Measurements from ENCODE around the gene MIPOL1. TPM values are rescaled to one million over a fixed set of nuclear protein-coding genes. Genes with fewer than 3 reads are reported as not detected.
A peak's percentile ranks its signal among the peaks of the same experiment; 100 is the strongest.

MIPOL1 gene
- total and polyA plus RNA-seq, 2 of the 13 experiments (the other 11 are each of a cell fraction or from before 2014, with no cell fraction given), result 8.6 to 34.2 TPM

GRCh38 chr14:37466623-37467088 lies 268.9 kb downstream of the MIPOL1 start (continued):
- TF ChIP-seq ATF5 (CRISPR knock-in tag; IDR thresholded peaks at IDR 0.05; ENCODE audit: low read depth), result no peak
- no peak for TF ChIP-seq ZNF451 (CRISPR knock-in tag; IDR thresholded peaks at IDR 0.05)
- TF ChIP-seq IKZF1 (IDR thresholded peaks at IDR 0.05), result no peak
- TF ChIP-seq MYNN (CRISPR knock-in tag; IDR thresholded peaks at IDR 0.05; ENCODE audit: low read depth), result no peak
- peak; percentile 100 for TF ChIP-seq FOXO1 (CRISPR knock-in tag; IDR thresholded peaks at IDR 0.05)
- peak; percentile 79; the same call in 1 of the 2 replicates for TF ChIP-seq RBAK (CRISPR knock-in tag; IDR thresholded peaks at IDR 0.05)
- TF ChIP-seq ZNF260 (CRISPR knock-in tag; IDR thresholded peaks at IDR 0.05; ENCODE audit: borderline replicate concordance, low read depth), result no peak
- TF ChIP-seq HOXD1 (CRISPR knock-in tag; IDR thresholded peaks at IDR 0.05), result peak; percentile 99
- TF ChIP-seq ZBTB2 (CRISPR knock-in tag; IDR thresholded peaks at IDR 0.05; ENCODE audit: low read depth), result no peak; the same call in 1 of the 2 replicates
- no peak for TF ChIP-seq PHB2 (IDR thresholded peaks at IDR 0.05; ENCODE audit: partially characterized antibody)
- peak; percentile 96; the same call in 1 of the 2 replicates for TF ChIP-seq RNF219 (CRISPR knock-in tag; IDR thresholded peaks at IDR 0.05)
- peak; percentile 100 for TF ChIP-seq FOXP4 (CRISPR knock-in tag; IDR thresholded peaks at IDR 0.05)
- no peak for TF ChIP-seq HNRNPL (IDR thresholded peaks at IDR 0.05; ENCODE audit: low read depth, low read length)
- TF ChIP-seq HIVEP1 (CRISPR knock-in tag; IDR thresholded peaks at IDR 0.05), result no peak
- TF ChIP-seq ARID2 (CRISPR knock-in tag; IDR thresholded peaks at IDR 0.05; ENCODE audit: borderline replicate concordance), result peak; percentile 100
- TF ChIP-seq RERE (CRISPR knock-in tag; IDR thresholded peaks at IDR 0.05; ENCODE audit: low read depth), result peak; percentile 98
